K562 (cell line): ENCODE measurements around the gene LY6G5B. TPM values are rescaled to one million over a fixed set of nuclear protein-coding genes. Genes with fewer than 3 reads are reported as not detected.

Experiments used
- ARID4B ChIP-seq: sonication (generic); formaldehyde crosslinking; IDR thresholded peaks from 2 replicates; pipeline ENCODE4 v1.8.0; 2022; ENCODE audit warnings: mild to moderate bottlenecking, missing genetic modification reagents
- CHAMP1 ChIP-seq: fragments of 450-650 bp; IDR thresholded peaks from 2 replicates; pipeline ENCODE4 v1.6.1; 2016; ENCODE audit warnings: mild to moderate bottlenecking
- CSDE1 ChIP-seq, 2 experiments: fragments of 450-650 bp; IDR thresholded peaks; 2 replicates each; pipeline ENCODE4 v1.6.1; 2016; ENCODE audit warnings: mild to moderate bottlenecking in 1 of 2
- JUND ChIP-seq, 2 experiments: IDR thresholded peaks; 2 replicates in 1 of 2; 3 replicates in 1 of 2; pipeline ENCODE4 v1.6.1; 2011; ENCODE audit warnings: borderline replicate concordance in 2 of 2, low read depth in 2 of 2, low read length in 2 of 2, improper control_type of control experiment in 1 of 2, missing biosample characterization in 1 of 2, missing genetic modification characterization in 1 of 2, missing genetic modification reagents in 1 of 2
- NRF1 ChIP-seq, 2 experiments: fragments of 450-650 bp; IDR thresholded peaks in 1 of 2; conservative IDR thresholded peaks in 1 of 2; 2 replicates each; pipeline ENCODE4 v1.6.1; 2014; ENCODE audit warnings: mild to moderate bottlenecking in 2 of 2
- SAP30 ChIP-seq: fragments of 200-600 bp; sonication (generic); IDR thresholded peaks from 2 replicates; pipeline ENCODE4 v1.6.1; 2012; ENCODE audit warnings: borderline replicate concordance, low read depth, mild to moderate bottlenecking, moderate library complexity, low read length, control low read depth, inconsistent platforms; ENCODE audit not compliant: insufficient read depth, poor library complexity, severe bottlenecking
- SIX5 ChIP-seq, 2 experiments: IDR thresholded peaks; 2 replicates each; pipeline ENCODE4 v1.6.1; 2011; ENCODE audit warnings: low read length in 2 of 2, borderline replicate concordance in 1 of 2, low read depth in 1 of 2, mild to moderate bottlenecking in 1 of 2, moderate library complexity in 1 of 2; ENCODE audit not compliant: insufficient read depth in 1 of 2
- TCFL5 ChIP-seq: fragments of 250-450 bp; sonication (Bioruptor Pico); conservative IDR thresholded peaks from 2 replicates; pipeline ENCODE4 v1.6.1; 2021; ENCODE audit warnings: mild to moderate bottlenecking, moderate library complexity, matching md5 sums
- TFE3 ChIP-seq: fragments of 450-650 bp; formaldehyde crosslinking; IDR thresholded peaks from 2 replicates; pipeline ENCODE4 v1.4.0; 2020; ENCODE audit warnings: mild to moderate bottlenecking, mixed read lengths
- ZNF197 ChIP-seq: fragments of 200-800 bp; sonication (Bioruptor generic); IDR thresholded peaks from 2 replicates; pipeline ENCODE4 v1.6.1; 2016; ENCODE audit warnings: low read depth, missing genetic modification characterization, missing compliant biosample characterization
- ZNF518B ChIP-seq: fragments of 250-450 bp; sonication (Bioruptor Pico); IDR thresholded peaks from 2 replicates; pipeline ENCODE4 v1.5.0; 2021; ENCODE audit warnings: mild to moderate bottlenecking, moderate library complexity
- ZNF79 ChIP-seq: fragments of 250-450 bp; sonication (Bioruptor Pico); IDR thresholded peaks from 2 replicates; pipeline ENCODE4 v1.4.0; 2020; ENCODE audit warnings: low read depth, mild to moderate bottlenecking, moderate library complexity
- polyA plus RNA-seq, 8 experiments: library from polyadenylated mRNA; depleted of rRNA in 4 of 8; stranded (reverse) in 5 of 8; unstranded in 3 of 8; fragments of >200 nt; fragmentation: Nextera tagmentation in 2 of 8; fragmentation: Illumina TruSeq in 1 of 8; extraction: Ambion mirVana in 2 of 8; extraction: Trizol in 1 of 8; gene quantifications; 2 replicates each; pipeline versions ENCODE4 v1.2.1 to v1.2.3, GENCODE V29; 2011 to 2014; ENCODE audit warnings: inconsistent platforms in 1 of 8, missing spikeins in 1 of 8
- total RNA-seq, 7 experiments: library from RNA; depleted of rRNA in 6 of 7; stranded (reverse); fragments of >200 nt in 6 of 7; fragmentation: Illumina TruSeq in 2 of 7; extraction: Trizol in 2 of 7; gene quantifications; 2 replicates each; pipeline versions ENCODE4 v1.2.1 to v1.2.3, GENCODE V29; 2011 to 2021; ENCODE audit warnings: low replicate concordance in 1 of 7

Gene LY6G5B
- total and polyA plus RNA-seq, 9 of the 15 experiments (the other 6 are each of a cell fraction or from before 2014, with no cell fraction given) = 6.0 to 27.0 (median 7.5) TPM

- no peak for TF ChIP-seq JUND (IDR thresholded peaks at IDR 0.05; ENCODE audit: borderline replicate concordance, low read depth, low read length)
- no peak for TF ChIP-seq JUND (tag; IDR thresholded peaks at IDR 0.05; ENCODE audit: borderline replicate concordance, low read depth, low read length)
- no peak for TF ChIP-seq TFE3 (CRISPR knock-in tag)
- TF ChIP-seq ZNF518B (CRISPR knock-in tag) = no peak
- TF ChIP-seq CSDE1 (IDR thresholded peaks at IDR 0.05) = no peak
- no peak for TF ChIP-seq SAP30
- no peak for TF ChIP-seq ZNF79 (CRISPR knock-in tag)
- no peak for TF ChIP-seq ZNF197 (CRISPR knock-in tag)
- no peak for TF ChIP-seq SIX5 (IDR thresholded peaks at IDR 0.05; ENCODE audit: borderline replicate concordance in 1 of 2, insufficient read depth in 1 of 2, low read depth in 1 of 2, low read length in 2 of 2)
- TF ChIP-seq ARID4B (CRISPR knock-in tag) = 0 out of 2 replicates have a peak, but pooled peaks have one; percentile 48
- no peak for TF ChIP-seq NRF1 (conservative IDR thresholded peaks at IDR 0.05 in 1 of 2, IDR thresholded peaks at IDR 0.05 in 1 of 2)
- TF ChIP-seq TCFL5 (CRISPR knock-in tag) = no peak
- no peak for TF ChIP-seq CHAMP1
These were observed 19.7 kb downstream of the LY6G5B start (continued) for GRCh38 chr6:31689249-31690110.
